H9 (cell line): ENCODE measurements around the gene NFIX. TPM values are rescaled to one million over a fixed set of nuclear protein-coding genes. Genes with fewer than 3 reads are reported as not detected.

Source experiments
- DNase-seq: peaks from one replicate; pipeline ENCODE4 v3.0.0-alpha.2; 2017
- H2AFZ ChIP-seq: one replicate; pipeline ENCODE4 v1.6.1; 2013; ENCODE audit warnings: mild to moderate bottlenecking, low read length, control low read depth, moderate library complexity
- H2AK5ac ChIP-seq: 2 replicates; pipeline ENCODE4 v1.6.1; 2013; ENCODE audit warnings: low read length, control low read depth, mixed read lengths; ENCODE audit not compliant: insufficient read length
- H2BK120ac ChIP-seq: one replicate; pipeline ENCODE4 v1.6.1; 2013; ENCODE audit warnings: low read depth, mild to moderate bottlenecking, low read length, control low read depth, inconsistent platforms; ENCODE audit not compliant: poor library complexity, severe bottlenecking
- H2BK12ac ChIP-seq: 2 replicates; pipeline ENCODE4 v1.6.1; 2013; ENCODE audit warnings: low read length, control low read depth, mixed read lengths, low read depth; ENCODE audit not compliant: insufficient read length
- H2BK15ac ChIP-seq: 2 replicates; pipeline ENCODE4 v1.6.1; 2013; ENCODE audit warnings: low read depth, low read length, control low read depth
- H2BK20ac ChIP-seq: one replicate; pipeline ENCODE4 v1.6.1; 2013; ENCODE audit warnings: low read depth, mild to moderate bottlenecking, low read length, control low read depth, inconsistent platforms; ENCODE audit not compliant: poor library complexity, severe bottlenecking
- H2BK5ac ChIP-seq: 2 replicates; pipeline ENCODE4 v1.6.1; 2013; ENCODE audit warnings: low read length, control low read depth, mixed read lengths; ENCODE audit not compliant: insufficient read length
- H3K14ac ChIP-seq: 2 replicates; pipeline ENCODE4 v1.6.1; 2013; ENCODE audit warnings: low read length, control low read depth; ENCODE audit not compliant: insufficient read depth
- H3K18ac ChIP-seq: 2 replicates; pipeline ENCODE4 v1.6.1; 2013; ENCODE audit warnings: low read depth, mild to moderate bottlenecking, mixed read lengths, low read length, control low read depth; ENCODE audit not compliant: insufficient read length
- H3K23ac ChIP-seq: 2 replicates; pipeline ENCODE4 v1.6.1; 2013; ENCODE audit warnings: low read length, control low read depth, mixed read lengths, low read depth; ENCODE audit not compliant: insufficient read length
- H3K23me2 ChIP-seq: 2 replicates; pipeline ENCODE4 v1.6.1; 2013; ENCODE audit warnings: low read depth, mild to moderate bottlenecking, mixed read lengths, low read length, control low read depth; ENCODE audit not compliant: insufficient read length, poor library complexity, severe bottlenecking
- H3K27ac ChIP-seq: 2 replicates; pipeline ENCODE4 v1.5.1; 2013; ENCODE audit warnings: low read length, control low read depth, mixed read lengths, low read depth; ENCODE audit not compliant: insufficient read length
- H3K27me3 ChIP-seq: 2 replicates; pipeline ENCODE4 v1.6.1; 2013; ENCODE audit warnings: low read length, control low read depth, inconsistent platforms; ENCODE audit not compliant: insufficient read depth
- H3K4ac ChIP-seq: 2 replicates; pipeline ENCODE4 v1.6.1; 2013; ENCODE audit warnings: low read depth, mild to moderate bottlenecking, control low read depth, inconsistent platforms, low read length, moderate library complexity
- H3K4me1 ChIP-seq: 2 replicates; pipeline ENCODE4 v1.6.1; 2013; ENCODE audit warnings: low read length, control low read depth, inconsistent platforms; ENCODE audit not compliant: insufficient read depth
- H3K4me2 ChIP-seq: 2 replicates; pipeline ENCODE4 v1.6.1; 2013; ENCODE audit warnings: low read length, control low read depth, mixed read lengths; ENCODE audit not compliant: insufficient read length, insufficient read depth
- H3K56ac ChIP-seq: 2 replicates; pipeline ENCODE4 v1.6.1; 2013; ENCODE audit warnings: low read depth, mild to moderate bottlenecking, mixed read lengths, low read length, control low read depth; ENCODE audit not compliant: insufficient read length
- H3K79me1 ChIP-seq: 2 replicates; pipeline ENCODE4 v1.6.1; 2013; ENCODE audit warnings: low read depth, mild to moderate bottlenecking, moderate library complexity, low read length, control low read depth, inconsistent platforms; ENCODE audit not compliant: insufficient read depth, poor library complexity, severe bottlenecking
- H3K79me2 ChIP-seq: 2 replicates; pipeline ENCODE4 v1.6.1; 2013; ENCODE audit warnings: low read length, control low read depth, inconsistent platforms; ENCODE audit not compliant: insufficient read depth
- H3K9ac ChIP-seq: 2 replicates; pipeline ENCODE4 v1.6.1; 2013; ENCODE audit warnings: low read length, control low read depth, mixed read lengths; ENCODE audit not compliant: insufficient read length; ENCODE audit errors: extremely low read depth
- H3K9me3 ChIP-seq: one replicate; pipeline ENCODE4 v1.6.1; 2013; ENCODE audit warnings: low read depth, low read length, inconsistent platforms; ENCODE audit not compliant: control insufficient read depth
- H3T11ph ChIP-seq: one replicate; pipeline ENCODE4 v1.6.1; 2013; ENCODE audit warnings: mild to moderate bottlenecking, low read length, control low read depth, inconsistent platforms
- H4K20me1 ChIP-seq: one replicate; pipeline ENCODE4 v1.6.1; 2013; ENCODE audit not compliant: control insufficient read depth, insufficient read length, insufficient read depth
- H4K5ac ChIP-seq: 2 replicates; pipeline ENCODE4 v1.6.1; 2013; ENCODE audit warnings: low read depth, mild to moderate bottlenecking, mixed read lengths, low read length, control low read depth; ENCODE audit not compliant: insufficient read length
- H4K8ac ChIP-seq: replicated peaks from 2 replicates; pipeline ENCODE4 v1.6.1; 2013; ENCODE audit warnings: low read length, control low read depth, mixed read lengths, low read depth; ENCODE audit not compliant: insufficient read length
- H4K91ac ChIP-seq: 2 replicates; pipeline ENCODE4 v1.6.1; 2013; ENCODE audit warnings: low read depth, mild to moderate bottlenecking, moderate library complexity, mixed read lengths, low read length, control low read depth; ENCODE audit not compliant: insufficient read length
- H3K27ac Mint-ChIP-seq, 3 experiments: 2 replicates in 2 of 3; 3 replicates in 1 of 3; pipeline ENCODE4 v1.8.0; 2020 to 2021; ENCODE audit warnings: mixed read lengths in 3 of 3, mild to moderate bottlenecking in 1 of 3, moderate library complexity in 1 of 3
- H3K27me3 Mint-ChIP-seq: 2 replicates; pipeline ENCODE4 v1.8.0; 2021; ENCODE audit warnings: low read depth, mild to moderate bottlenecking, moderate library complexity, mixed read lengths
- H3K36me3 Mint-ChIP-seq, 3 experiments: 2 replicates in 2 of 3; 3 replicates in 1 of 3; pipeline ENCODE4 v1.8.0; 2020 to 2021; ENCODE audit warnings: low read depth in 3 of 3, mixed read lengths in 3 of 3; ENCODE audit not compliant: insufficient read depth in 1 of 3
- H3K4me1 Mint-ChIP-seq, 2 experiments: 2 replicates each; pipeline ENCODE4 v1.8.0; 2020; ENCODE audit warnings: mixed read lengths in 2 of 2
- H3K4me3 Mint-ChIP-seq, 2 experiments: 2 replicates in 1 of 2; 3 replicates in 1 of 2; pipeline ENCODE4 v1.8.0; 2020 to 2021; ENCODE audit warnings: mild to moderate bottlenecking in 2 of 2, mixed read lengths in 2 of 2, moderate library complexity in 1 of 2
- H3K9me3 Mint-ChIP-seq, 2 experiments: 2 replicates in 1 of 2; 3 replicates in 1 of 2; pipeline ENCODE4 v1.8.0; 2020; ENCODE audit warnings: mild to moderate bottlenecking in 2 of 2, mixed read lengths in 2 of 2, moderate library complexity in 1 of 2
- WGBS: extraction: QIAGEN DNeasy Blood & Tissue Kit; methylation state at CpG from one replicate; pipeline ENCODE4 v1.1.7; 2013; ENCODE audit warnings: missing lambda C conversion rate, low lambda C conversion rate, mixed read lengths; ENCODE audit not compliant: insufficient read length; ENCODE audit errors: extremely low coverage; 5-methylcytosine and 5-hydroxymethylcytosine counted together
- total RNA-seq: library from RNA; stranded (reverse); gene quantifications from 2 replicates; pipeline ENCODE4 v1.2.1, GENCODE V29; 2021
- TF ChIP-seq, protein P1 (sequence below): fragments of 200-600 bp; sonication (generic); conservative IDR thresholded peaks from 3 replicates; pipeline ENCODE4 v1.8.0; 2021; ENCODE audit warnings: antibody characterized with exemption, mild to moderate bottlenecking

The NFIX gene
- total RNA-seq, 1 experiment from 2014 or later: 0.31 TPM

- TF ChIP-seq, protein P1, sequence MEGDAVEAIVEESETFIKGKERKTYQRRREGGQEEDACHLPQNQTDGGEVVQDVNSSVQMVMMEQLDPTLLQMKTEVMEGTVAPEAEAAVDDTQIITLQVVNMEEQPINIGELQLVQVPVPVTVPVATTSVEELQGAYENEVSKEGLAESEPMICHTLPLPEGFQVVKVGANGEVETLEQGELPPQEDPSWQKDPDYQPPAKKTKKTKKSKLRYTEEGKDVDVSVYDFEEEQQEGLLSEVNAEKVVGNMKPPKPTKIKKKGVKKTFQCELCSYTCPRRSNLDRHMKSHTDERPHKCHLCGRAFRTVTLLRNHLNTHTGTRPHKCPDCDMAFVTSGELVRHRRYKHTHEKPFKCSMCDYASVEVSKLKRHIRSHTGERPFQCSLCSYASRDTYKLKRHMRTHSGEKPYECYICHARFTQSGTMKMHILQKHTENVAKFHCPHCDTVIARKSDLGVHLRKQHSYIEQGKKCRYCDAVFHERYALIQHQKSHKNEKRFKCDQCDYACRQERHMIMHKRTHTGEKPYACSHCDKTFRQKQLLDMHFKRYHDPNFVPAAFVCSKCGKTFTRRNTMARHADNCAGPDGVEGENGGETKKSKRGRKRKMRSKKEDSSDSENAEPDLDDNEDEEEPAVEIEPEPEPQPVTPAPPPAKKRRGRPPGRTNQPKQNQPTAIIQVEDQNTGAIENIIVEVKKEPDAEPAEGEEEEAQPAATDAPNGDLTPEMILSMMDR: peak; percentile 92
- H2BK20ac ChIP-seq: no peak overlapping the region
- peaks cover 10% of the 10 kb centered on the region for H3K27me3 Mint-ChIP-seq
These were observed 11.6 kb upstream of the NFIX start for GRCh38 chr19:12983542-12984142.

More at GRCh38 chr19:12983542-12984142, 11.6 kb upstream of the NFIX start:
- H3K56ac ChIP-seq: no peak overlapping the region
- peak overlapping the region; percentile 28 for H3K4me2 ChIP-seq
- peak; percentile 78 for DNase-seq
- Mint-ChIP-seq H3K27ac (no peak overlapping the region), H3K36me3 (no peaks in the 10 kb centered on the region), H3K4me3 (no peak overlapping the region), H3K9me3 (no peaks in the 10 kb centered on the region; a peak in 1 of 5 replicates), H3K4me1 (peaks cover 6 to 9% of the 10 kb centered on the region in 2 experiments)
- H4K5ac ChIP-seq: no peak overlapping the region
- no peaks in the 10 kb centered on the region for H3K23me2 ChIP-seq
- no peak overlapping the region for H2BK12ac ChIP-seq
- no peak overlapping the region for H2AFZ ChIP-seq
- H3T11ph ChIP-seq: no peak overlapping the region
- no peak overlapping the region for H2BK5ac ChIP-seq
- H3K79me2 ChIP-seq: no peaks in the 10 kb centered on the region
- no peak overlapping the region for H4K91ac ChIP-seq
- no peaks in the 10 kb centered on the region for H4K20me1 ChIP-seq
- H3K9ac ChIP-seq: no peak overlapping the region
- no peak overlapping the region for H3K18ac ChIP-seq
- H2AK5ac ChIP-seq: no peak overlapping the region
- WGBS: 100% methylated on average over 3 of the region's 51 CpGs
- no peaks in the 10 kb centered on the region for H3K9me3 ChIP-seq
- no peak overlapping the region for H2BK15ac ChIP-seq
- H3K79me1 ChIP-seq: no peaks in the 10 kb centered on the region
- no peak overlapping the region for H2BK120ac ChIP-seq
- H3K27ac ChIP-seq: no peak overlapping the region
- no peaks in the 10 kb centered on the region for H3K4me1 ChIP-seq
- H3K27me3 ChIP-seq: peaks cover 4% of the 10 kb centered on the region; the same call in 1 of the 2 replicates
- no peak overlapping the region for H3K14ac ChIP-seq
- no peak overlapping the region for H3K4ac ChIP-seq
- no peak overlapping the region for H4K8ac ChIP-seq
- no peak overlapping the region for H3K23ac ChIP-seq
